Common myeloid progenitor, CD34-positive (primary cell): Measurements from ENCODE around the gene IBA57.

ENCODE experiments used
- CTCF ChIA-PET: fragments of 350-600 bp; sonication (Branson Sonifier 250); formaldehyde crosslinking; loops from one replicate; lab custom pipeline; 2021; ENCODE audit warnings: antibody characterized with exemption; lab: Charles Lee
- POLR2A ChIA-PET: fragments of 350-600 bp; sonication (Branson Sonifier 250); formaldehyde crosslinking; loops from one replicate; lab custom pipeline; 2021; ENCODE audit warnings: antibody characterized with exemption; lab: Charles Lee
- DNase-seq, 3 donors: peaks; one replicate each; pipeline versions ENCODE4 v3.0.0 to v3.0.0-alpha.2; 2013
- H3K27ac ChIP-seq, 2 experiments: 1 replicate in 1 of 2; 2 replicates in 1 of 2; pipeline ENCODE4 v1.7.0; 2013; ENCODE audit warnings: inconsistent platforms in 2 of 2, low read length in 2 of 2, mild to moderate bottlenecking in 2 of 2, low read depth in 1 of 2, moderate library complexity in 1 of 2; ENCODE audit not compliant: severe bottlenecking in 2 of 2, insufficient read depth in 1 of 2, poor library complexity in 1 of 2
- H3K27me3 ChIP-seq, 5 experiments: replicated peaks in 2 of 5; 1 replicate in 3 of 5; 2 replicates in 2 of 5; pipeline versions ENCODE4 v1.6.1 to v1.7.0; 2013; ENCODE audit warnings: low read length in 4 of 5, mild to moderate bottlenecking in 2 of 5, moderate library complexity in 2 of 5, inconsistent platforms in 1 of 5; ENCODE audit not compliant: insufficient read depth in 5 of 5, control insufficient read depth in 4 of 5
- H3K36me3 ChIP-seq, 4 experiments: 1 replicate in 2 of 4; 2 replicates in 2 of 4; pipeline versions ENCODE4 v1.6.1 to v1.7.0; 2013; ENCODE audit warnings: low read length in 3 of 4, control low read depth in 1 of 4, mild to moderate bottlenecking in 1 of 4; ENCODE audit not compliant: control insufficient read depth in 4 of 4, insufficient read depth in 4 of 4
- H3K4me1 ChIP-seq, 4 experiments: 1 replicate in 3 of 4; 2 replicates in 1 of 4; pipeline versions ENCODE4 v1.6.1 to v1.7.1; 2013; ENCODE audit warnings: low read length in 3 of 4, mild to moderate bottlenecking in 3 of 4, control low read depth in 1 of 4, inconsistent platforms in 1 of 4, moderate library complexity in 1 of 4; ENCODE audit not compliant: control insufficient read depth in 4 of 4, insufficient read depth in 4 of 4; ENCODE audit errors: control extremely low read depth in 1 of 4
- H3K4me3 ChIP-seq, 7 experiments: 1 replicate in 4 of 7; 2 replicates in 3 of 7; pipeline versions ENCODE4 v1.5.1 to v1.7.0; 2013; ENCODE audit warnings: mild to moderate bottlenecking in 7 of 7, low read length in 6 of 7, moderate library complexity in 6 of 7, inconsistent platforms in 2 of 7, low read depth in 2 of 7, control low read depth in 1 of 7; ENCODE audit not compliant: insufficient read depth in 4 of 7, control insufficient read depth in 1 of 7; ENCODE audit errors: extremely low read depth in 1 of 7
- H3K9me3 ChIP-seq, 5 experiments: 1 replicate in 4 of 5; 2 replicates in 1 of 5; pipeline versions ENCODE4 v1.6.1 to v1.7.1; 2013; ENCODE audit warnings: low read length in 4 of 5, mild to moderate bottlenecking in 2 of 5, inconsistent platforms in 1 of 5, low read depth in 1 of 5, moderate library complexity in 1 of 5; ENCODE audit not compliant: control insufficient read depth in 4 of 5, insufficient read depth in 2 of 5; ENCODE audit errors: control extremely low read depth in 1 of 5
- WGBS: methylation state at CpG from one replicate; pipeline ENCODE4 v1.1.5; 2013; ENCODE audit not compliant: insufficient coverage; 5-methylcytosine and 5-hydroxymethylcytosine counted together

IBA57 gene

GRCh38 chr1:228212966-228213844, 47.6 kb downstream of the IBA57 start:
- peaks cover 0 to 26% (median 8%) of the 10 kb centered on the region in 4 experiments for H3K36me3 ChIP-seq
- no peak overlapping the region for H3K27ac ChIP-seq
- POLR2A ChIA-PET, result no interaction called here

GRCh38 chr1:228213917-228214808, 48.6 kb downstream of the IBA57 start:
- 36% methylated on average over 34 of the region's 48 CpGs for WGBS
- peaks cover 0 to 2% (median 0%) of the 10 kb centered on the region in 5 experiments for H3K27me3 ChIP-seq
- H3K27ac ChIP-seq, result no peak overlapping the region
- H3K36me3 ChIP-seq, result peaks cover 0 to 36% (median 10%) of the 10 kb centered on the region in 4 experiments
- ChIA-PET CTCF (interaction anchor here (0.5 to 1.3 kb wide), 5 partner anchors 10 to 53 kb away, joined by 3 to 4 read pairs (median 3); no protein-coding TSS in a partner anchor), POLR2A (no interaction called here)
- H3K9me3 ChIP-seq, result no peaks in the 10 kb centered on the region
- peak in 1 of 3 donors; percentile 34 for DNase-seq
- H3K4me3 ChIP-seq, result peak overlapping the region in 6 of 7 experiments; percentile 38 to 76 (median 63)
- H3K4me1 ChIP-seq, result peaks cover 0 to 15% (median 12%) of the 10 kb centered on the region in 4 experiments

More at GRCh38 chr1:228212966-228213844, 47.6 kb downstream of the IBA57 start:
- CTCF ChIA-PET, result interaction anchor here (0.5 to 0.9 kb wide), 2 partner anchors 46 to 52 kb away, joined by 3 read pairs; no protein-coding TSS in a partner anchor
- H3K4me1 ChIP-seq, result peaks cover 0 to 15% (median 12%) of the 10 kb centered on the region in 4 experiments
- 0% methylated on average over 33 of the region's 67 CpGs for WGBS
- peak overlapping the region; percentile 37 to 76 (median 64) for H3K4me3 ChIP-seq
- H3K27me3 ChIP-seq, result peaks cover 0 to 3% (median 2%) of the 10 kb centered on the region in 5 experiments
- DNase-seq, result peak; percentile 89 to 96 (median 95)
- H3K9me3 ChIP-seq, result no peaks in the 10 kb centered on the region

- DNase-seq, result no peak
- H3K36me3 ChIP-seq, result peaks cover 0 to 43% (median 18%) of the 10 kb centered on the region in 4 experiments
- no peak overlapping the region for H3K4me3 ChIP-seq
- ChIA-PET POLR2A (no interaction called here), CTCF (interaction anchor here (0.9 to 1.3 kb wide), 3 partner anchors 9 to 36 kb away, joined by 3 to 4 read pairs (median 3); no protein-coding TSS in a partner anchor)
- no peak overlapping the region for H3K27ac ChIP-seq
- H3K27me3 ChIP-seq, result peaks cover 0 to 2% (median 0%) of the 10 kb centered on the region in 5 experiments
- WGBS, result 98% methylated on average over 15 of the region's 23 CpGs
- no peaks in the 10 kb centered on the region for H3K9me3 ChIP-seq
- peaks cover 0 to 15% (median 12%) of the 10 kb centered on the region in 4 experiments for H3K4me1 ChIP-seq
These were observed 49.5 kb downstream of the IBA57 start for GRCh38 chr1:228214921-228215662.

GRCh38 chr1:228215663-228216116, 50.1 kb downstream of the IBA57 start:
- peaks cover 0 to 15% (median 12%) of the 10 kb centered on the region in 4 experiments for H3K4me1 ChIP-seq
- peaks cover 0 to 48% (median 21%) of the 10 kb centered on the region in 4 experiments for H3K36me3 ChIP-seq
- ChIA-PET POLR2A (no interaction called here), CTCF (interaction anchor here (1.3 kb wide), 1 partner anchor 36 kb away, joined by 4 read pairs; no protein-coding TSS in a partner anchor)
- no peak for DNase-seq
- no peaks in the 10 kb centered on the region for H3K9me3 ChIP-seq
- H3K4me3 ChIP-seq, result no peak overlapping the region
- H3K27me3 ChIP-seq, result peaks cover 0 to 2% (median 0%) of the 10 kb centered on the region in 5 experiments
- no peak overlapping the region for H3K27ac ChIP-seq
- WGBS, result 96% methylated on average over 13 of the region's 13 CpGs

GRCh38 chr1:228216371-228217320, 51.0 kb downstream of the IBA57 start:
- CTCF ChIA-PET, result interaction anchor here (0.9 kb wide), 1 partner anchor 218 kb away, joined by 3 read pairs; no protein-coding TSS in a partner anchor
- 97% methylated on average over 48 of the region's 53 CpGs for WGBS

More at GRCh38 chr1:228216371-228217320, 51.0 kb downstream of the IBA57 start:
- H3K4me3 ChIP-seq, result no peak overlapping the region
- POLR2A ChIA-PET, result no interaction called here
- peaks cover 0 to 15% (median 12%) of the 10 kb centered on the region in 4 experiments for H3K4me1 ChIP-seq
- peaks cover 0 to 48% (median 21%) of the 10 kb centered on the region in 4 experiments for H3K36me3 ChIP-seq
- H3K9me3 ChIP-seq, result no peaks in the 10 kb centered on the region
- DNase-seq, result no peak
- H3K27me3 ChIP-seq, result peaks cover 0 to 2% (median 0%) of the 10 kb centered on the region in 5 experiments
- no peak overlapping the region for H3K27ac ChIP-seq
